Liver (tissue), 9 donors: ENCODE results near the gene C14orf93. TPM values are rescaled to one million over a fixed set of nuclear protein-coding genes. Genes with fewer than 3 reads are reported as not detected.

Experiments
- DNase-seq: peaks from one replicate; pipeline ENCODE4 v3.0.0-alpha.2; 2017; ENCODE audit warnings: low spot score
- H3K27ac ChIP-seq, 2 donors: one replicate each; pipeline ENCODE4 v1.7.0; 2013; ENCODE audit warnings: inconsistent platforms in 2 of 2, low read length in 2 of 2, control low read depth in 1 of 2, low read depth in 1 of 2, mild to moderate bottlenecking in 1 of 2
- H3K27me3 ChIP-seq, 4 donors: one replicate each; pipeline versions ENCODE4 v1.6.1 to v1.7.0; 2013; ENCODE audit warnings: low read length in 3 of 4, inconsistent platforms in 1 of 4, mild to moderate bottlenecking in 1 of 4, moderate library complexity in 1 of 4; ENCODE audit not compliant: control insufficient read depth in 4 of 4, insufficient read depth in 4 of 4
- H3K36me3 ChIP-seq, 4 donors: one replicate each; pipeline versions ENCODE4 v1.6.1 to v1.7.0; 2013; ENCODE audit warnings: low read length in 3 of 4, mild to moderate bottlenecking in 3 of 4, low read depth in 1 of 4, moderate library complexity in 1 of 4; ENCODE audit not compliant: control insufficient read depth in 4 of 4, insufficient read depth in 3 of 4
- H3K4me1 ChIP-seq, 4 donors: one replicate each; pipeline versions ENCODE4 v1.6.1 to v1.7.0; 2013; ENCODE audit warnings: low read length in 3 of 4, mild to moderate bottlenecking in 3 of 4, moderate library complexity in 1 of 4; ENCODE audit not compliant: control insufficient read depth in 4 of 4, insufficient read depth in 4 of 4
- H3K4me3 ChIP-seq, 3 donors: one replicate each; pipeline versions ENCODE4 v1.6.1 to v1.7.0; 2013; ENCODE audit warnings: low read length in 3 of 3, control low read depth in 1 of 3, low read depth in 1 of 3, mild to moderate bottlenecking in 1 of 3
- H3K9ac ChIP-seq, 2 donors: one replicate each; pipeline ENCODE4 v1.7.0; 2013; ENCODE audit warnings: low read length in 2 of 2, mild to moderate bottlenecking in 2 of 2, moderate library complexity in 2 of 2, control low read depth in 1 of 2, low read depth in 1 of 2
- H3K9me3 ChIP-seq, 4 donors: one replicate each; pipeline versions ENCODE4 v1.6.1 to v1.7.0; 2013; ENCODE audit warnings: low read length in 3 of 4; ENCODE audit not compliant: control insufficient read depth in 4 of 4
- ATF3 ChIP-seq: IDR thresholded peaks from 2 replicates; pipeline ENCODE4 v1.6.1; 2016; ENCODE audit warnings: antibody characterized with exemption
- CTCF ChIP-seq: fragments of 150-350 bp; IDR thresholded peaks from 2 replicates; pipeline ENCODE4 v1.5.1; 2017; ENCODE audit warnings: improper control_type of control experiment, low read depth, low read length; ENCODE audit not compliant: missing input control
- EGR1 ChIP-seq, 2 donors: IDR thresholded peaks; 2 replicates each; pipeline ENCODE4 v1.6.1; 2016 to 2018; ENCODE audit warnings: antibody characterized with exemption in 2 of 2, low read depth in 2 of 2
- FOXA1 ChIP-seq: IDR thresholded peaks from 2 replicates; pipeline ENCODE4 v1.6.1; 2016; ENCODE audit warnings: antibody characterized with exemption
- FOXA2 ChIP-seq: IDR thresholded peaks from 2 replicates; pipeline ENCODE4 v1.6.1; 2016; ENCODE audit warnings: antibody characterized with exemption
- GABPA ChIP-seq, 2 donors: IDR thresholded peaks in 1 of 2; conservative IDR thresholded peaks in 1 of 2; 2 replicates each; pipeline ENCODE4 v1.6.1; 2016; ENCODE audit warnings: antibody characterized with exemption in 2 of 2, mild to moderate bottlenecking in 1 of 2, moderate library complexity in 1 of 2
- HNF4A ChIP-seq, 2 donors: conservative IDR thresholded peaks; 2 replicates each; pipeline ENCODE4 v1.6.1; 2016; ENCODE audit warnings: antibody characterized with exemption in 2 of 2, mild to moderate bottlenecking in 2 of 2
- HNF4G ChIP-seq: IDR thresholded peaks from 2 replicates; pipeline ENCODE4 v1.6.1; 2016; ENCODE audit warnings: antibody characterized with exemption
- JUND ChIP-seq, 2 donors: IDR thresholded peaks; 2 replicates each; pipeline ENCODE4 v1.6.1; 2016; ENCODE audit warnings: antibody characterized with exemption in 2 of 2
- MAX ChIP-seq: IDR thresholded peaks from 2 replicates; pipeline ENCODE4 v1.6.1; 2016; ENCODE audit warnings: antibody characterized with exemption
- NR2F2 ChIP-seq: IDR thresholded peaks from 2 replicates; pipeline ENCODE4 v1.6.1; 2016; ENCODE audit warnings: antibody characterized with exemption
- RAD21 ChIP-seq, 2 donors: IDR thresholded peaks; 2 replicates each; pipeline ENCODE4 v1.6.1; 2016; ENCODE audit warnings: antibody characterized with exemption in 2 of 2, mild to moderate bottlenecking in 2 of 2
- REST ChIP-seq: IDR thresholded peaks from 2 replicates; pipeline ENCODE4 v1.6.1; 2016; ENCODE audit warnings: antibody characterized with exemption, mild to moderate bottlenecking
- RXRA ChIP-seq, 2 donors: IDR thresholded peaks; 2 replicates each; pipeline ENCODE4 v1.6.1; 2017 to 2018; ENCODE audit warnings: antibody characterized with exemption in 2 of 2, mild to moderate bottlenecking in 1 of 2
- SP1 ChIP-seq: IDR thresholded peaks from 2 replicates; pipeline ENCODE4 v1.6.1; 2018; ENCODE audit warnings: antibody characterized with exemption, mild to moderate bottlenecking
- TAF1 ChIP-seq: conservative IDR thresholded peaks from 2 replicates; pipeline ENCODE4 v1.6.1; 2016; ENCODE audit warnings: antibody characterized with exemption, mild to moderate bottlenecking
- YY1 ChIP-seq: IDR thresholded peaks from 2 replicates; pipeline ENCODE4 v1.6.1; 2016; ENCODE audit warnings: antibody characterized with exemption, mild to moderate bottlenecking
- ZBTB33 ChIP-seq: IDR thresholded peaks from 2 replicates; pipeline ENCODE4 v1.6.1; 2016; ENCODE audit warnings: antibody characterized with exemption
- WGBS: extraction: QIAGEN DNeasy Blood & Tissue Kit; methylation state at CpG from one replicate; pipeline ENCODE4 v1.1.7; 2013; 5-methylcytosine and 5-hydroxymethylcytosine counted together
- polyA plus RNA-seq, 2 donors: library from polyadenylated mRNA; stranded (reverse) in 1 of 2; unstranded in 1 of 2; fragments of 200-250 nt in 1 of 2; fragments of >200 nt in 1 of 2; fragmentation: Nextera tagmentation in 1 of 2; extraction: Ambion mirVana in 1 of 2; gene quantifications; one replicate each; pipeline versions ENCODE4 v1.2.1 to v1.2.3, GENCODE V29; 2013 to 2015
- total RNA-seq, 2 donors: library from RNA; depleted of rRNA; stranded (reverse); fragments of >200 nt; gene quantifications; one replicate each; pipeline ENCODE4 v1.2.3, GENCODE V29; 2014
- donor health status: healthy.
- donor health status: healthy.
- donor health status: healthy.
- donor health status: healthy.
- donor health status: healthy.

The C14orf93 gene
- total and polyA plus RNA-seq, 4 donors: 2.1 to 7.1 (median 3.4) TPM

GRCh38 chr14:22955702-22956569 is 54.0 kb downstream of the C14orf93 start:
- H3K4me3 ChIP-seq: peak overlapping the region; percentile 80 to 91 (median 86)
- H3K9me3 ChIP-seq: no peaks in the 10 kb centered on the region
- H3K4me1 ChIP-seq: peaks cover 2 to 13% (median 11%) of the 10 kb centered on the region in 4 donors
- no peaks in the 10 kb centered on the region for H3K27me3 ChIP-seq
- peak overlapping the region; percentile 75 to 88 for H3K9ac ChIP-seq
- peak overlapping the region; percentile 85 to 96 for H3K27ac ChIP-seq
- DNase-seq: no peak
- 11% methylated on average over 19 of the region's 19 CpGs for WGBS
- H3K36me3 ChIP-seq: peaks cover 0 to 7% (median 3%) of the 10 kb centered on the region in 4 donors
- no peak for TF ChIP-seq TAF1
- TF ChIP-seq ATF3: no peak
- peak; percentile 29 for TF ChIP-seq SP1
- no peak for TF ChIP-seq YY1
- no peak for TF ChIP-seq ZBTB33
- TF ChIP-seq EGR1 (IDR thresholded peaks at IDR 0.05; ENCODE audit: low read depth in 2 of 2): no peak
- TF ChIP-seq RXRA (IDR thresholded peaks at IDR 0.05): peak in 1 of 2 donors; percentile 22
- TF ChIP-seq MAX: no peak
- no peak for TF ChIP-seq CTCF
- TF ChIP-seq HNF4A (conservative IDR thresholded peaks at IDR 0.05): peak; percentile 75 to 82
- peak; percentile 44 for TF ChIP-seq HNF4G
- TF ChIP-seq FOXA1: no peak
- no peak for TF ChIP-seq RAD21 (IDR thresholded peaks at IDR 0.05)
- TF ChIP-seq NR2F2: no peak
- no peak for TF ChIP-seq FOXA2
- TF ChIP-seq GABPA (IDR thresholded peaks at IDR 0.05 in 1 of 2, conservative IDR thresholded peaks at IDR 0.05 in 1 of 2): no peak

GRCh38 chr14:22952418-22952817 is 57.5 kb downstream of the C14orf93 start:
- DNase-seq: no peak
- peaks cover 2 to 13% (median 11%) of the 10 kb centered on the region in 4 donors for H3K4me1 ChIP-seq
- no peak overlapping the region for H3K27ac ChIP-seq
- no peaks in the 10 kb centered on the region for H3K27me3 ChIP-seq
- 95% methylated on average over 1 of the region's 1 CpG for WGBS
- H3K9ac ChIP-seq: no peak overlapping the region
- peaks cover 0 to 13% (median 8%) of the 10 kb centered on the region in 4 donors for H3K36me3 ChIP-seq
- H3K9me3 ChIP-seq: no peaks in the 10 kb centered on the region
- H3K4me3 ChIP-seq: no peak overlapping the region
- no peak for TF ChIP-seq SP1
- no peak for TF ChIP-seq JUND (IDR thresholded peaks at IDR 0.05)
- no peak for TF ChIP-seq HNF4G
- no peak for TF ChIP-seq ZBTB33
- no peak for TF ChIP-seq RXRA (IDR thresholded peaks at IDR 0.05)
- no peak for TF ChIP-seq MAX
- TF ChIP-seq FOXA2: no peak
- no peak for TF ChIP-seq YY1
- no peak for TF ChIP-seq CTCF
- no peak for TF ChIP-seq REST
- TF ChIP-seq FOXA1: no peak
